ENCODE data around the gene KLRC3.
"Not testable (repeated sequence)": the region's sequence is repeated elsewhere in the genome, so short reads cannot be mapped to it uniquely, and the experiment has no call there.

KLRC3 gene

DNA sequence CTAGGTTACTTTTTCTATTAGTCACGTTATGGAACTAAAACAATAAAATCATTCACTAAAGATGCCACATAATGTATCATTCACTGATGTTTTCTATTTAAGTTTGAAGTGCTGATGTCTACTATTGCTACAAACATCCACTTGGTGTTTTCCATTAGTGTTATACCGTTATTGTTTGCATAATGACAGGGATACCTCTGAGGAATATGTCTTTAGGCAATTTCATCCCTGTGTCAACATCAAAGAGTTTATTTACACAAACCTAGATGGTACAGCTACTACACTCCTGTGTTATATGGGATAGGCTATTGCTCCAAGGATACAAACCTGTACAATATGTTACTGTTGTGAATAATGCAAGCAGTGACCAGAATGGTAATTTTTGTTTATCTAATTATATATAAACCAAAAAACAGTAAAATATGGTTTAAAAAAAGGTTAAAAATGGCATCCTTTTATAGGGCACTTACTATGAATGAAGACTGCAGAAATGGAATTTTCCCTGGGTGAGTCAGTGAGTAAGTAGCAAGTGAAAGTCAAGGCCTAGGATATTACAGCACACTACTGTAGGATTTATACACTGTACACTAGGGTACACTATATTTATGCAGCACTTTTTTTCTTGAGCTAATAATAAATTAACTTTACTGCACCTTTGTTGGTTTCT lies 19.3 kb upstream of the KLRC3 start:
- CTCF ChIA-PET; POLR2A ChIA-PET; DNase-seq (ENCODE audit: extremely low spot score): not testable (repeated sequence)

DNA sequence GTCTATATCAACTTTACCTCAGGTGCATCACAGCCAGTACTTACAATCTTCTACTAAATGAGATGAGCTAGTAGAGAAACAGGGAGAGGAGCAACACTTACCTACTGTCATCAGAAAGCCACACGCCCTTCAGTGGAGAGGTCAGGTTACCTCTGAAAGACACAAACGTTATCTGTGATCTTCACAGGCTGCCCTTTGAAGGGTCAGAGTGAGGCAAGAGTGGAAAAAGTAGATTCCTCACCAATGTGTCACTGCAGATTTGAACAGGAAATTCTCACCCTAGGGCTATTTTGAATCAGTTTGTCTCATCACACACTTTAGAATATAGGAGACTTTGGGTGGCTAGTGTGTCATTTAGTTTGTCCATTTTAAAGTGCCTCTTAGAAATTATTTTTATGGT lies 17.2 kb upstream of the KLRC3 start:
- CTCF ChIA-PET, POLR2A ChIA-PET: not testable (repeated sequence)

DNA sequence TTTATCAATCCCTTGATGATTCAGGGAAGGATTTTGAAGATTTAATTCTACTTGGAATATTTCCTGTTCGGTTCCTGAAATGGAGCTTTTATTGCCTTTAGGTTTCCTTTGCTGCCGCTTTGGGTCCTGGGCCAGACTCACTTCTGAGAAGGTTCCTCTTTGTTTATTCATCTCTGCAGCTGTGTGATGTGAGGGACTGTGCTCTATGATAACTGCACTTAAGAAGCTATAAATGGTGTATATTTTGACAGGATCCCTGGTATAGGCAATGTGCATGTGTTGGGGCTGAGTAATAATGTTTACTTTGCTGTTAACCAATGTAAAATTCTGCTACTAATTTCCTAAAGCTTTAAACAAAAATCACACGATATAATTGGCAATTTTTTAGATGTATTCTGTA lies 15.4 kb upstream of the KLRC3 start, which contains the start of gene KLRC2:
Gene KLRC2 (minus strand): TSS at position 195 of the 400 bp plus-strand sequence. CDS start 24 bp downstream, at position 171.
- CTCF ChIA-PET; DNase-seq (ENCODE audit: extremely low spot score): not testable (repeated sequence)
- POLR2A ChIA-PET, result interaction anchor here (1.3 kb wide), 1 partner anchor 177 kb away, joined by 4 read pairs; the partner anchor contains the start of gene MAGOHB

More for the DNA sequence above, 17.2 kb upstream of the KLRC3 start:
- DNase-seq (ENCODE audit: extremely low spot score), result not testable (repeated sequence)

DNA sequence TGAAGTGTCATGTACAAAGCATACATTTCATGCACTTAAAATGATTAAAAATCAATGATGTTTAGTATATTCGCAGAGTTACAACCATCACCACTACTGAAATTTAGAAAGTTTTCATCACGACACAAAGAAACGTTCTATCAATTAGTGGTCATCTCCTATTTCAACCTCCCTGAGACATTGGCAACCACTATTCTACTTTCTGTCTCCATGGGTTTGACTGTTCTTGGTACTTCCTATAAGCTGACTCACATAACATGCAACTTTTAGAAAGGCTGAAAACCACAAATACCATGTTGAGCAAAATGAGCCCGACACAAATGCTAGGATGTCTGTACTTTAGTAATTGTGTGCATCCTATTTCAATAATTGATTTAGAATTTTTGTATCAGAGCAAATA lies 10.2 kb upstream of the KLRC3 start:
- CTCF ChIA-PET; POLR2A ChIA-PET; DNase-seq (ENCODE audit: extremely low spot score): not testable (repeated sequence)

DNA sequence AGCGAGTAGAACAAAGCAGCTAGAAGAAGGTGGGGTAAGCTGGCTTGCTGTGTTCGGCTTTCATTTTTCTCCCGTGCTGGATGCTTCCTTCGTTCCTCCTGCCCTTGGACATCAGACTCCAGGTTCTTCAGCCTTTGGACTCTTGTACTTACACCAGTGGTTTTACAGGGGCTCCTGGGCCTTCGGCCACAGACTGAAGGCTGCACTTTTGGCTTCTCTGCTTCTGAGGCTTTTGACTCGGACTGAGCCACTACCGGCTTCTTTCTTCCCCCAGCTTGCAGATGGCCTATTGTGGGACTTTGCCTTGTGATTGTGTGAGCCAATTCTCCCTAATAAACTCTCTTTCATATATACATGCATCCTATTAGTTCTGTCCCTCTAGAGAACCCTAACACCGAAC lies 5.5 kb upstream of the KLRC3 start:
- POLR2A ChIA-PET; DNase-seq (ENCODE audit: extremely low spot score); CTCF ChIA-PET: not testable (repeated sequence)

DNA sequence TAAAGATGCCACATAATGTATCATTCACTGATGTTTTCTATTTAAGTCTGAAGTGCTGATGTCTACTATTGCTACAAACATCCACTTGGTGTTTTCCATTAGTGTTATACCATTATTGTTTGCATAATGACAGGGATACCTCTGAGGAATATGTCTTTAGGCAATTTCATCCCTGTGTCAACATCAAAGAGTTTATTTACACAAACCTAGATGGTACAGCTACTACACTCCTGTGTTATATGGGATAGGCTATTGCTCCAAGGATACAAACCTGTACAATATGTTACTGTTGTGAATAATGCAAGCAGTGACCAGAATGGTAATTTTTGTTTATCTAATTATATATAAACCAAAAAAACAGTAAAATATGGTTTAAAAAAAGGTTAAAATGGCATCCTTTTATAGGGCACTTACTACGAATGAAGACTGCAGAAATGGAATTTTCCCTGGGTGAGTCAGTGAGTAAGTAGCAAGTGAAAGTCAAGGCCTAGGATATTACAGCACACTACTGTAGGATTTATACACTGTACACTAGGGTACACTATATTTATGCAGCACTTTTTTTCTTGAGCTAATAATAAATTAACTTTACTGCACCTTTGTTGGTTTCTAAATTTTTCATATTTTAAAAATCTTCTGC lies 4.0 kb upstream of the KLRC3 start:
- POLR2A ChIA-PET; CTCF ChIA-PET; DNase-seq (ENCODE audit: extremely low spot score): not testable (repeated sequence)

DNA sequence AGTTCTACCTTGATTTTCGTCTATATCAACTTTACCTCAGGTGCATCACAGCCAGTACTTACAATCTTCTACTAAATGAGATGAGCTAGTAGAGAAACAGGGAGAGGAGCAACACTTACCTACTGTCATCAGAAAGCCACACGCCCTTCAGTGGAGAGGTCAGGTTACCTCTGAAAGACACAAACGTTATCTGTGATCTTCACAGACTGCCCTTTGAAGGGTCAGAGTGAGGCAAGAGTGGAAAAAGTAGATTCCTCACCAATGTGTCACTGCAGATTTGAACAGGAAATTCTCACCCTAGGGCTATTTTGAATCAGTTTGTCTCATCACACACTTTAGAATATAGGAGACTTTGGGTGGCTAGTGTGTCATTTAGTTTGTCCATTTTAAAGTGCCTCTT lies 1.8 kb upstream of the KLRC3 start:
- POLR2A ChIA-PET; DNase-seq (ENCODE audit: extremely low spot score); CTCF ChIA-PET: not testable (repeated sequence)

DNA sequence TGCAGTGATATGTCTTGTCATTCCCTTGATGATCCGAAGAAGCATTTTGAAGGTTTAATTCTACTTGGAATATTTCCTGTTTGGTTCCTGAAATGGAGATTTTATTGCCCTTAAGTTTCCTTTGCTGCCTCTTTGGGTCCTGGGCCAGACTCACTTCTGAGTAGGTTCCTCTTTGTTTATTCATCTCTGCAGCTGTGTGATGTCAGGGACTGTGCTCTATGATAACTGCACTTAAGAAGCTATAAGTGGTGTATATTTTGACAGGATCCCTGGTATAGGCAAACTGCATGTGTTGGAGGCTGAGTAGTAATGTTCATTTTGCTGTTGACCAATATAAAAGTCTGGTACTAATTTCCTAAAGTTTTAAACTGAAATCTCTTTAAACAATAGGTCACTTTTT lies 11.0 kb downstream of the KLRC3 start, which contains the start of gene KLRC4:
Gene KLRC4 (minus strand): TSS at position 366 of the 400 bp plus-strand sequence. CDS start 182 bp downstream, at position 184.
- TF ChIP-seq ZNF384 (IDR thresholded peaks at IDR 0.05) (no peak), SUZ12 (IDR thresholded peaks at IDR 0.05) (no peak), HDGF (IDR thresholded peaks at IDR 0.05; ENCODE audit: borderline replicate concordance) (no peak), L3MBTL2 (conservative IDR thresholded peaks at IDR 0.05) (no peak), ARNT (IDR thresholded peaks at IDR 0.05) (no peak), TARDBP (IDR thresholded peaks at IDR 0.05) (no peak), CTBP1 (IDR thresholded peaks at IDR 0.05; ENCODE audit: borderline replicate concordance) (no peak), FOXK2 (IDR thresholded peaks at IDR 0.05) (no peak)
- TF ChIP-seq, protein P1, sequence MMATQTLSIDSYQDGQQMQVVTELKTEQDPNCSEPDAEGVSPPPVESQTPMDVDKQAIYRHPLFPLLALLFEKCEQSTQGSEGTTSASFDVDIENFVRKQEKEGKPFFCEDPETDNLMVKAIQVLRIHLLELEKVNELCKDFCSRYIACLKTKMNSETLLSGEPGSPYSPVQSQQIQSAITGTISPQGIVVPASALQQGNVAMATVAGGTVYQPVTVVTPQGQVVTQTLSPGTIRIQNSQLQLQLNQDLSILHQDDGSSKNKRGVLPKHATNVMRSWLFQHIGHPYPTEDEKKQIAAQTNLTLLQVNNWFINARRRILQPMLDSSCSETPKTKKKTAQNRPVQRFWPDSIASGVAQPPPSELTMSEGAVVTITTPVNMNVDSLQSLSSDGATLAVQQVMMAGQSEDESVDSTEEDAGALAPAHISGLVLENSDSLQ (IDR thresholded peaks at IDR 0.05), result no peak
- no peak for DNase-seq (ENCODE audit: extremely low spot score)
- ChIA-PET CTCF (no interaction called here), POLR2A (no interaction called here)

DNA sequence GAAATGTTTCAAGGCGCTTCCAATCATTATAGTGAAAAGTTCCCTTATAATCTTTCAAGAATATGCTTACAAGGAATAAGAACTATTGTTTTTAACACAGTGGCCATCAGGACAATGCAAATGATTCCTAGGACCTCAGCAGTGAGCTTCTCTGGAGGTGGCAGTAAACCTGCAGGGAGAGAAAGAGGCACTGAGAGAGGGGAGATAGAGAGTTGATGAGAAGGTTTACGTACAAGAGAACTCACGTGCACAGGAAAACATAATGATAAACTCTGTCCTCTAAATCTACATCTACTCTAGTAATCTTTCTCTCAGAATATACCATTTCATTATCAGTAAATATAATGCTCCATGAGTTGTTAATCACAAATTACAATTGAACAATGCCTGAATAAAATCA lies 11.6 kb downstream of the KLRC3 start:
- DNase-seq (ENCODE audit: extremely low spot score), result no peak
- TF ChIP-seq ELF4 (IDR thresholded peaks at IDR 0.05), result no peak
- no peak for TF ChIP-seq FOXA1 (IDR thresholded peaks at IDR 0.05)
- no peak for TF ChIP-seq FOXM1 (IDR thresholded peaks at IDR 0.05; ENCODE audit: borderline replicate concordance)
- TF ChIP-seq SP1 (IDR thresholded peaks at IDR 0.05), result no peak
- no peak for TF ChIP-seq ARNT (IDR thresholded peaks at IDR 0.05)
- TF ChIP-seq NFRKB (IDR thresholded peaks at IDR 0.05), result no peak
- TF ChIP-seq, protein P1 (IDR thresholded peaks at IDR 0.05), result no peak
- TF ChIP-seq L3MBTL2 (conservative IDR thresholded peaks at IDR 0.05), result no peak
- TF ChIP-seq LEF1 (IDR thresholded peaks at IDR 0.05; ENCODE audit: borderline replicate concordance), result no peak
- TF ChIP-seq TARDBP (IDR thresholded peaks at IDR 0.05), result no peak
- no peak for TF ChIP-seq ZNF384 (IDR thresholded peaks at IDR 0.05)
- no peak for TF ChIP-seq SUZ12 (IDR thresholded peaks at IDR 0.05)
- TF ChIP-seq FOXK2 (IDR thresholded peaks at IDR 0.05), result no peak
- no peak for TF ChIP-seq CTBP1 (IDR thresholded peaks at IDR 0.05; ENCODE audit: borderline replicate concordance)
- no peak for TF ChIP-seq BHLHE40 (IDR thresholded peaks at IDR 0.05; ENCODE audit: borderline replicate concordance)
- no peak for TF ChIP-seq HDGF (IDR thresholded peaks at IDR 0.05; ENCODE audit: borderline replicate concordance)
- POLR2A ChIA-PET, result no interaction called here
- CTCF ChIA-PET, result no interaction called here

Measured in HEK293T (cell line).